ENCODE results near the gene SH3GL3.

DNA sequence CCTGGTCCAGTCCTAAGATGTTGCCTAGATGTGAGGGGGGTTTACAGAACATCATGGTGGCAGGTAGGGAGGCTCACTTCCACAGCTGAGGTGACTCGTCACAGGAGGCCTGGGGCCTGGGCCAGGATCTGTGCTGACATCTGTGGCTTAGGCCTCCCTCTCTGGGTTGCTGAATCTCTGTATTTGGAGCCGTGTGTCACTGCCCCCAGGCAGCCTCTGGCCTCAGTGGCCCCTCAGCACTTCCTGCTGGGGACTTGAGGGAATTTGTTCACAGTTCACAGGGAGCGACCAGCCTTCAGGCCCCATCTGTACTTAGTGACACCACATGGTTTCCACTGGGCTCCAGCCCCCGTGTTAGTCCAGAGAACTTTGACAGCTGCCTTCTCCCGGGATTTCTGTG, 165.1 kb downstream of the SH3GL3 start:
- TF ChIP-seq GLIS3 (CRISPR knock-in tag; IDR thresholded peaks at IDR 0.05) (no peak), CSDC2 (CRISPR knock-in tag; IDR thresholded peaks at IDR 0.05) (no peak), ZFP3 (CRISPR knock-in tag; IDR thresholded peaks at IDR 0.05) (no peak)
